OCI-LY7 (cell line): ENCODE results near the gene NES. TPM values are rescaled to one million over a fixed set of nuclear protein-coding genes. Genes with fewer than 3 reads are reported as not detected.
"Not testable (repeated sequence)": the region's sequence is repeated elsewhere in the genome, so short reads cannot be mapped to it uniquely, and the experiment has no call there.

Source experiments
- BruUV-seq: library from RNA; stranded (reverse); fragments of 400-500 nt; replicated peaks from 2 replicates; lab custom pipeline; 2021; lab: Mats Ljungman, UMichigan
- CTCF ChIA-PET: fragments of 300-600 bp; sonication (Branson Sonifier 250); formaldehyde crosslinking; loops from one replicate; lab custom pipeline; 2022; ENCODE audit warnings: antibody characterized with exemption; ENCODE audit not compliant: unreplicated experiment; lab: Charles Lee
- POLR2A ChIA-PET: fragments of 300-600 bp; sonication (Branson Sonifier 250); formaldehyde crosslinking; loops from one replicate; lab custom pipeline; 2022; ENCODE audit warnings: antibody characterized with exemption; lab: Charles Lee
- DNase-seq: peaks from one replicate; pipeline ENCODE4 v3.0.0-alpha.2; 2015; ENCODE audit warnings: low spot score
- H2AFZ ChIP-seq: fragments of 200-600 bp; sonication (generic), shearing (Covaris generic); 2 replicates; pipeline ENCODE4 v1.6.1; 2014; ENCODE audit warnings: mild to moderate bottlenecking, antibody characterized with exemption, low read length, moderate library complexity
- H3K27ac ChIP-seq: fragments of 200-600 bp; sonication (generic); 2 replicates; pipeline ENCODE4 v1.5.1; 2014; ENCODE audit warnings: mixed run types, low read depth, mild to moderate bottlenecking, moderate library complexity, low read length, inconsistent platforms; ENCODE audit not compliant: poor library complexity, severe bottlenecking
- H3K36me3 ChIP-seq: fragments of 200-600 bp; sonication (generic); 2 replicates; pipeline ENCODE4 v1.6.1; 2014; ENCODE audit warnings: mild to moderate bottlenecking, antibody characterized with exemption, low read length, moderate library complexity, mixed read lengths; ENCODE audit not compliant: insufficient read depth
- H3K4me1 ChIP-seq: fragments of 200-600 bp; sonication (generic); 2 replicates; pipeline ENCODE4 v1.5.1; 2014; ENCODE audit warnings: mild to moderate bottlenecking, low read length; ENCODE audit not compliant: insufficient read depth, poor library complexity, severe bottlenecking
- H3K4me2 ChIP-seq: fragments of 200-600 bp; sonication (generic); 2 replicates; pipeline ENCODE4 v1.6.1; 2014; ENCODE audit warnings: mild to moderate bottlenecking, low read length
- H3K4me3 ChIP-seq: fragments of 200-600 bp; sonication (generic); 2 replicates; pipeline ENCODE4 v1.5.1; 2014; ENCODE audit warnings: mild to moderate bottlenecking, low read depth, low read length; ENCODE audit not compliant: poor library complexity, severe bottlenecking
- H3K79me2 ChIP-seq: fragments of 200-600 bp; sonication (generic); 2 replicates; pipeline ENCODE4 v1.6.1; 2016; ENCODE audit warnings: low read depth, mild to moderate bottlenecking, low read length, moderate library complexity, mixed read lengths; ENCODE audit not compliant: insufficient read depth
- H3K9me2 ChIP-seq: fragments of 200-600 bp; sonication (generic); 2 replicates; pipeline ENCODE4 v1.6.1; 2016; ENCODE audit warnings: mild to moderate bottlenecking, low read length, mixed read lengths; ENCODE audit not compliant: insufficient read depth
- H3K9me3 ChIP-seq: fragments of 200-600 bp; sonication (generic); 2 replicates; pipeline ENCODE4 v1.6.1; 2014; ENCODE audit warnings: mild to moderate bottlenecking, mixed run types, low read length, mixed read lengths
- H4K20me1 ChIP-seq: fragments of 200-600 bp; sonication (generic); 2 replicates; pipeline ENCODE4 v1.6.1; 2014; ENCODE audit warnings: mild to moderate bottlenecking, antibody characterized with exemption, low read length, moderate library complexity, mixed read lengths; ENCODE audit not compliant: insufficient read depth
- EZH2phosphoT487 ChIP-seq: fragments of 200-600 bp; sonication (generic); IDR thresholded peaks from 2 replicates; pipeline ENCODE4 v1.6.1; 2018; ENCODE audit warnings: low read depth, borderline replicate concordance, mild to moderate bottlenecking, mixed run types, antibody characterized with exemption, low read length, moderate library complexity, mixed read lengths
- intact Hi-C: fragments of 100-400 bp; cut with micrococcal nuclease; formaldehyde crosslinking; loops from one replicate; pipeline ENCODE4 v1.10.0; 2022; ENCODE audit not compliant: unreplicated experiment
- total RNA-seq, 2 experiments: library from RNA; depleted of rRNA in 1 of 2; stranded (reverse); fragments of >200 nt in 1 of 2; shearing (Covaris generic) in 1 of 2; gene quantifications; 2 replicates each; pipeline ENCODE4 v1.2.3, GENCODE V29; 2014 to 2022
- TF ChIP-seq, protein P1 (sequence below): fragments of 200-600 bp; sonication (generic); conservative IDR thresholded peaks from 2 replicates; pipeline ENCODE4 v1.5.1; 2014; ENCODE audit warnings: mild to moderate bottlenecking, antibody characterized with exemption, low read length, moderate library complexity, mixed read lengths

Gene NES
- total RNA-seq, 2 experiments from 2014 or later, result not detected

DNA sequence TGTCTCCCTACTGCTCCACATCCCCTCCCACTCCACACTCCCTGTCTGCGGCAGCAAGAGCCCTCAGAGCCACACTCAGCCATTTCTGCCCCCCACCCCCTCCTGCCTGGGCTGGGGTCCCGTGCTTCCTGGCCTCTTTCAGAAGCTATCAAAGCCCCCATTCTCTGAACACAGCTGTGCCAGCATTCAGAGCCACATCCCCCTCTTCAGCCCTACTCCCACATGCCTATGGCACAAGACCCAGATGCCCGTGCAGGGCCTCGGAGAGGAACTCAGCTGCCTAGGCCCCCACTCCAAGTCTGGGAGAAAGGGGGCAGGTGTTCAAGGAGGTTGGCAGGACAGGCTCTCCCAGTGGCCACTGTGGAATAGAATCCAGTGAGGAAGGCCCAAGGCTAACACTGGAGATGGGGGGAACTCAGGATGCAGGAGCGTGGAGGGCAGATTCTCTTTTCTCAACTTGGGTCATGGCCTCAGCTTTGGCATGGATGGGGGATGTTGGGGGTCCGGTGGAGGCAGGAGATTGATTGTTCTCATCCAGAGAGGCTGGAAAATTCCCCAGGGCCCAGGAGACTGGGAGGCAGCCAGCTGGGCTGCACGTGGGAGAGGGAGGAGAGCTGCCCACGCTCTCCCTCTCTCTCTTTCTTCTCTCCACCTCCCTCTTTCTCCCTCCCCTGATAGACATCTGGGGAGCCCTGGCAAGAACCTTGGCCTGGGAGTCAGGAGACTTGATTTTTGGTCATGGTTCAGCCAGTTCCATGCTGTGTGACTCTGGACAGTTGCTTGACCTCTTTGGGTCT, 38.8 kb downstream of the NES start:
- intact Hi-C loops, result no loop called here
- Histone ChIP-seq H3K4me1 (no peaks in the 10 kb centered on the region), H3K9me3 (no peaks in the 10 kb centered on the region), H3K4me3 (no peak overlapping the region), H3K27ac (no peak overlapping the region), H4K20me1 (no peaks in the 10 kb centered on the region), H3K9me2 (no peaks in the 10 kb centered on the region), H3K4me2 (no peak overlapping the region), H2AFZ (no peak overlapping the region), H3K79me2 (no peaks in the 10 kb centered on the region), H3K36me3 (no peaks in the 10 kb centered on the region)
- CTCF ChIA-PET, result no interaction called here
- TF ChIP-seq, protein P1, sequence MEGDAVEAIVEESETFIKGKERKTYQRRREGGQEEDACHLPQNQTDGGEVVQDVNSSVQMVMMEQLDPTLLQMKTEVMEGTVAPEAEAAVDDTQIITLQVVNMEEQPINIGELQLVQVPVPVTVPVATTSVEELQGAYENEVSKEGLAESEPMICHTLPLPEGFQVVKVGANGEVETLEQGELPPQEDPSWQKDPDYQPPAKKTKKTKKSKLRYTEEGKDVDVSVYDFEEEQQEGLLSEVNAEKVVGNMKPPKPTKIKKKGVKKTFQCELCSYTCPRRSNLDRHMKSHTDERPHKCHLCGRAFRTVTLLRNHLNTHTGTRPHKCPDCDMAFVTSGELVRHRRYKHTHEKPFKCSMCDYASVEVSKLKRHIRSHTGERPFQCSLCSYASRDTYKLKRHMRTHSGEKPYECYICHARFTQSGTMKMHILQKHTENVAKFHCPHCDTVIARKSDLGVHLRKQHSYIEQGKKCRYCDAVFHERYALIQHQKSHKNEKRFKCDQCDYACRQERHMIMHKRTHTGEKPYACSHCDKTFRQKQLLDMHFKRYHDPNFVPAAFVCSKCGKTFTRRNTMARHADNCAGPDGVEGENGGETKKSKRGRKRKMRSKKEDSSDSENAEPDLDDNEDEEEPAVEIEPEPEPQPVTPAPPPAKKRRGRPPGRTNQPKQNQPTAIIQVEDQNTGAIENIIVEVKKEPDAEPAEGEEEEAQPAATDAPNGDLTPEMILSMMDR, result no peak
- TF ChIP-seq EZH2phosphoT487, result no peak
- no TSS peak for BruUV-seq
- no peak for DNase-seq
- POLR2A ChIA-PET, result interaction anchor here (1.4 kb wide), 1 partner anchor 10 kb away, joined by 4 read pairs; no protein-coding TSS in a partner anchor

DNA sequence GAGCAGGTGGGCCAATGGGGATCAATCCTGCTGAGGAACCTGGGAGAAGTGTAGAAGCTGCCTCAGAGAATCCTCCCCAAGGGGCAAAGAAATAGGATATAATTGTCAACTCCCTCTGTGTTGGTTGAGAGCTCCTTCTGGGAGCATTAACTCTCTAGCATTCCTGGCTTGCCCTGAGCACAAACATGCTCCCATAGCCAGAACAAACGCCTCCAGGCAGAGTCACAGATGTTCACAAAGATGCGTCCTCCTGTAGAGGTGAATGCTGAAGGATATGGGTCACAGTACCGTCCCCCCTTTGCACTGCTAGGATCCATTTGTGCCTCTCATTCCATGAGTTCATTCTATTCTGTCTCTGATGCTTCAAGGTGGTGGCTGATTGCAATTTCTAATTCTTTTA, 44.9 kb downstream of the NES start:
- Histone ChIP-seq H3K4me2 (no peak overlapping the region), H3K79me2 (no peaks in the 10 kb centered on the region), H3K4me1 (peaks cover 13% of the 10 kb centered on the region), H3K9me3 (no peaks in the 10 kb centered on the region), H2AFZ (no peak overlapping the region), H3K9me2 (no peaks in the 10 kb centered on the region), H3K36me3 (no peaks in the 10 kb centered on the region), H4K20me1 (no peaks in the 10 kb centered on the region), H3K4me3 (no peak overlapping the region), H3K27ac (no peak overlapping the region)
- POLR2A ChIA-PET, result no interaction called here
- TF ChIP-seq EZH2phosphoT487, result no peak
- TF ChIP-seq, protein P1, result no peak
- no TSS peak for BruUV-seq
- no peak for DNase-seq
- CTCF ChIA-PET, result no interaction called here
- intact Hi-C loops, result no loop called here

DNA sequence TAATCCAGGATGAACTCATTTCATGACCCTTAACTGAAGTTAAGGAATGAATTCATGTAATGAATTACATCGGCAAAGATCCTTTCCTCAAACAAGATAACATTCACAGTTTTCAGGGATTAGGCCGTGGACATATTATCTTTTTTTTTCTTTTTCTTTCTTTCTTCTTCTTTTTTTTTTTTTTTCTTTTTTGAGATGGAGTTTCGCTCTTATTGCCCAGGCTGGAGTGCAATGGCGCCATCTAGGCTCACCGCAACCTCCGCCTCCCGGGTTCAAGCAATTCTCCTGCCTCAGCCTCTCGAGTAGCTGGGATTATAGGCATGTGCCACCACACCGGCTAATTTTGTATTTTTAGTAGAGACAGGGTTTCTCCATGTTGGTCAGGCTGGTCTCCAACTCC, 46.1 kb downstream of the NES start:
- POLR2A ChIA-PET, H2AFZ ChIP-seq, BruUV-seq, H3K4me2 ChIP-seq, H3K9me2 ChIP-seq, H4K20me1 ChIP-seq, H3K27ac ChIP-seq, DNase-seq, H3K4me3 ChIP-seq, H3K79me2 ChIP-seq, H3K36me3 ChIP-seq, H3K9me3 ChIP-seq, CTCF ChIA-PET, intact Hi-C loops: not testable (repeated sequence)
- TF ChIP-seq, protein P1, result peak; percentile 44; the same call in 1 of the 2 replicates
- H3K4me1 ChIP-seq, result peaks cover 23% of the 10 kb centered on the region
